H1 (cell line): ENCODE results near the gene PDZD8. TPM values are rescaled to one million over a fixed set of nuclear protein-coding genes. Genes with fewer than 3 reads are reported as not detected.

Experiments
- GTF2F1 ChIP-seq: IDR thresholded peaks from 2 replicates; pipeline ENCODE4 v1.6.1; 2012; ENCODE audit warnings: low read depth, low read length, improper control_type of control experiment, borderline replicate concordance
- JUN ChIP-seq: IDR thresholded peaks from 2 replicates; pipeline ENCODE4 v1.6.1; 2011; ENCODE audit warnings: low read depth, mild to moderate bottlenecking, improper control_type of control experiment, low read length
- MAX ChIP-seq: IDR thresholded peaks from 2 replicates; pipeline ENCODE4 v1.6.1; 2012; ENCODE audit warnings: inconsistent platforms
- PHF8 ChIP-seq: fragments of 200-600 bp; sonication (generic); conservative IDR thresholded peaks from 2 replicates; pipeline ENCODE4 v1.7.1; 2012; ENCODE audit warnings: low read depth, mild to moderate bottlenecking, inconsistent platforms, low read length, moderate library complexity
- RFX5 ChIP-seq: IDR thresholded peaks from 2 replicates; pipeline ENCODE4 v1.6.1; 2011; ENCODE audit warnings: low read depth, low read length, improper control_type of control experiment, borderline replicate concordance
- SIX5 ChIP-seq: IDR thresholded peaks from 2 replicates; pipeline ENCODE4 v1.6.1; 2011; ENCODE audit warnings: mild to moderate bottlenecking, low read depth, low read length
- YY1 ChIP-seq: IDR thresholded peaks from 2 replicates; pipeline ENCODE4 v1.6.1; 2011; ENCODE audit warnings: low read depth, mild to moderate bottlenecking, low read length
- polyA plus RNA-seq, 7 experiments: library from polyadenylated mRNA; depleted of rRNA in 3 of 7; stranded (reverse) in 5 of 7; unstranded in 2 of 7; fragments of >200 nt in 5 of 7; fragments of 200-250 nt in 2 of 7; gene quantifications; 1 replicate in 5 of 7; 2 replicates in 1 of 7; 4 replicates in 1 of 7; pipeline versions ENCODE4 v1.2.1 to v1.2.3, GENCODE V29; 2011 to 2013; ENCODE audit warnings: missing spikeins in 2 of 7, mixed read lengths in 2 of 7
- total RNA-seq: library from RNA; stranded (reverse); fragmentation: NEBNext Ultra II Directional; extraction: Animal tissue kit (Norgen Biotek cat#: 25700); gene quantifications from 2 replicates; pipeline ENCODE4 v1.2.1, GENCODE V29; 2021

PDZD8 gene
- total and polyA plus RNA-seq, 2 of the 8 experiments (the other 6 are each of a cell fraction or from before 2014, with no cell fraction given) = 10.9 to 50.1 TPM

DNA sequence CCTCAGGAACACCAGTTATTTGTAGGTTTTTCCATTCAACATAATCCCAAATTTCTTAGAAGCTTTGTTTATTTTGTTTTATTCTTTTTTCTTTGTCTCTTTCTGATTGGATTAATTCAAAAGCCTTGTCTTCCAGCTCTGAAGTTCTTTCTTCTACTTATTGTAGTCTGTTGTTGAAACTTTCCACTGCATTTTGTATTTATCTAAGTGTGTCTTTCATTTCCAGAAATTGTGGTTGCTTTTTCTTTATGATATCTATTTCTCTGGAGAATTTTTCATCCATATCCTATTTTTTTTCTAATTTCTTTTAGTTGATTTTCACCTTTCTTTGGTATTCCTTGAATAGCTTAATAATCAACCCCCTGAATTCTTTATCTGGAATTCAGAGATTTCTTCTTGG is 75.8 kb downstream of the PDZD8 start (continued):
- TF ChIP-seq JUN = no peak
- TF ChIP-seq PHF8 = no peak
- no peak for TF ChIP-seq SIX5
- no peak for TF ChIP-seq MAX
- TF ChIP-seq RFX5 = no peak
- no peak for TF ChIP-seq GTF2F1
- TF ChIP-seq YY1 = no peak
